Femur (tissue), 1 donor: ENCODE data around the gene EML6.
A peak's percentile ranks its signal among the peaks of the same experiment; 100 is the strongest.
"Not testable (repeated sequence)": the region's sequence is repeated elsewhere in the genome, so short reads cannot be mapped to it uniquely, and the experiment has no call there.

ENCODE experiments used
- DNase-seq: peaks from one replicate; pipeline ENCODE4 v3.0.0-alpha.2; 2017

EML6 gene

GRCh38 chr2:54806975-54807374 is 83.5 kb downstream of the EML6 start:
- no peak for DNase-seq

GRCh38 chr2:54808661-54809060 is 85.2 kb downstream of the EML6 start:
- DNase-seq, result no peak

- no peak for DNase-seq
These were observed 86.4 kb downstream of the EML6 start for GRCh38 chr2:54809819-54810218.

- no peak for DNase-seq
These were observed 86.8 kb downstream of the EML6 start for GRCh38 chr2:54810246-54810645.

GRCh38 chr2:54813584-54813983 is 90.1 kb downstream of the EML6 start:
- no peak for DNase-seq

- no peak for DNase-seq
These were observed 91.1 kb downstream of the EML6 start for GRCh38 chr2:54814389-54815147.

- no peak for DNase-seq
These were observed 91.7 kb downstream of the EML6 start for GRCh38 chr2:54815148-54815539.

- no peak for DNase-seq
These were observed 94.8 kb downstream of the EML6 start for GRCh38 chr2:54818226-54818625.

- no peak for DNase-seq
These were observed 97.1 kb downstream of the EML6 start for GRCh38 chr2:54820558-54820957.

GRCh38 chr2:54824567-54824966 is 101.1 kb downstream of the EML6 start:
- no peak for DNase-seq

GRCh38 chr2:54830546-54830945 is 107.1 kb downstream of the EML6 start:
- DNase-seq, result no peak

- no peak for DNase-seq
These were observed 108.0 kb downstream of the EML6 start for GRCh38 chr2:54831480-54831879.

GRCh38 chr2:54834721-54835120 is 111.3 kb downstream of the EML6 start:
- no peak for DNase-seq

GRCh38 chr2:54836477-54836876 is 113.0 kb downstream of the EML6 start:
- DNase-seq, result no peak

- peak; percentile 62 for DNase-seq
These were observed 115.1 kb downstream of the EML6 start for GRCh38 chr2:54838585-54839035.

GRCh38 chr2:54839461-54840255 is 116.2 kb downstream of the EML6 start:
- DNase-seq, result no peak

GRCh38 chr2:54840559-54841468 is 117.4 kb downstream of the EML6 start:
- no peak for DNase-seq

GRCh38 chr2:54841500-54841899 is 118.0 kb downstream of the EML6 start:
- not testable (repeated sequence) for DNase-seq

GRCh38 chr2:54845094-54845493 is 121.6 kb downstream of the EML6 start:
- DNase-seq, result no peak

- DNase-seq, result no peak
These were observed 122.1 kb downstream of the EML6 start for GRCh38 chr2:54845514-54845913.

- no peak for DNase-seq
These were observed 127.0 kb downstream of the EML6 start for GRCh38 chr2:54850171-54851122.
